GM23338 (cell line): Measurements from ENCODE around the gene EXOC6B. TPM values are rescaled to one million over a fixed set of nuclear protein-coding genes. Genes with fewer than 3 reads are reported as not detected.
A peak's percentile ranks its signal among the peaks of the same experiment; 100 is the strongest.

Experiments used
- ATAC-seq: fragments of 200-7000 bp; cut with Tn5 transposase; 3 replicates; pipeline ENCODE4 v1.9.1; 2020
- DNase-seq: peaks from one replicate; pipeline ENCODE4 v3.0.0-alpha.2; 2015; ENCODE audit warnings: low spot score
- H2AFZ ChIP-seq: fragments of 200-600 bp; sonication (generic); 2 replicates; pipeline ENCODE4 v1.8.0; 2016; ENCODE audit warnings: antibody characterized with exemption, mild to moderate bottlenecking, moderate library complexity
- H3F3A ChIP-seq: fragments of 200-600 bp; sonication (generic); replicated peaks from 2 replicates; pipeline ENCODE4 v1.8.0; 2017; ENCODE audit warnings: antibody characterized with exemption, mixed run types, low read depth
- H3K27ac ChIP-seq: fragments of 200-600 bp; sonication (generic); 2 replicates; pipeline ENCODE4 v1.6.1; 2016; ENCODE audit warnings: low read depth
- H3K27me3 ChIP-seq: fragments of 200-600 bp; sonication (generic); 2 replicates; pipeline ENCODE4 v1.8.0; 2016; ENCODE audit warnings: mild to moderate bottlenecking, mixed run types, moderate library complexity; ENCODE audit not compliant: insufficient read depth
- H3K36me3 ChIP-seq: fragments of 200-600 bp; sonication (generic); 2 replicates; pipeline ENCODE4 v1.8.0; 2016; ENCODE audit warnings: mild to moderate bottlenecking; ENCODE audit not compliant: insufficient read depth
- H3K4me1 ChIP-seq: fragments of 200-600 bp; sonication (generic); 2 replicates; pipeline ENCODE4 v1.8.0; 2016; ENCODE audit warnings: mild to moderate bottlenecking, moderate library complexity; ENCODE audit not compliant: insufficient read depth
- H3K4me2 ChIP-seq: fragments of 200-600 bp; sonication (generic); 2 replicates; pipeline ENCODE4 v1.7.1; 2017; ENCODE audit warnings: mixed run types
- H3K4me3 ChIP-seq: fragments of 200-600 bp; sonication (generic); 2 replicates; pipeline ENCODE4 v1.6.1; 2016; ENCODE audit warnings: mixed run types
- H3K79me2 ChIP-seq: fragments of 200-600 bp; sonication (generic); replicated peaks from 2 replicates; pipeline ENCODE4 v1.8.0; 2017; ENCODE audit warnings: mild to moderate bottlenecking; ENCODE audit not compliant: insufficient read depth
- H3K9me2 ChIP-seq: fragments of 200-600 bp; sonication (generic); 2 replicates; pipeline ENCODE4 v1.8.0; 2017; ENCODE audit not compliant: insufficient read depth
- H4K20me1 ChIP-seq: fragments of 200-600 bp; sonication (generic); replicated peaks from 2 replicates; pipeline ENCODE4 v1.8.0; 2017; ENCODE audit warnings: mild to moderate bottlenecking; ENCODE audit not compliant: insufficient read depth
- H3K27ac Mint-ChIP-seq: 2 replicates; pipeline ENCODE4 v1.8.0; 2020; ENCODE audit warnings: inconsistent platforms, mild to moderate bottlenecking, moderate library complexity, mixed read lengths
- H3K27me3 Mint-ChIP-seq: 3 replicates; pipeline ENCODE4 v1.8.0; 2022; ENCODE audit warnings: low read depth, mild to moderate bottlenecking, moderate library complexity, mixed read lengths, inconsistent platforms; ENCODE audit not compliant: insufficient read depth, poor library complexity
- H3K36me3 Mint-ChIP-seq: 3 replicates; pipeline ENCODE4 v1.8.0; 2021; ENCODE audit warnings: low read depth, mild to moderate bottlenecking, inconsistent platforms, moderate library complexity, mixed read lengths
- H3K4me1 Mint-ChIP-seq: 3 replicates; pipeline ENCODE4 v1.8.0; 2020; ENCODE audit warnings: mild to moderate bottlenecking, inconsistent platforms, mixed read lengths
- H3K4me3 Mint-ChIP-seq: 3 replicates; pipeline ENCODE4 v1.8.0; 2021; ENCODE audit warnings: moderate library complexity, mild to moderate bottlenecking, inconsistent platforms, mixed read lengths
- H3K9me3 Mint-ChIP-seq: 3 replicates; pipeline ENCODE4 v1.8.0; 2020; ENCODE audit warnings: moderate library complexity, mild to moderate bottlenecking, inconsistent platforms, mixed read lengths
- CREB1 ChIP-seq: fragments of 250-450 bp; sonication (Bioruptor Pico); IDR thresholded peaks from 2 replicates; pipeline ENCODE4 v1.5.0; 2020; ENCODE audit warnings: low read depth, mild to moderate bottlenecking, moderate library complexity
- EZH2 ChIP-seq: fragments of 200-600 bp; sonication (generic); IDR thresholded peaks from one replicate; pipeline ENCODE4 v1.8.0; 2017; ENCODE audit warnings: antibody characterized with exemption, mild to moderate bottlenecking, low read depth; ENCODE audit not compliant: unreplicated experiment
- NANOG ChIP-seq: IDR thresholded peaks from 2 replicates; pipeline ENCODE4 v1.6.1; 2016; ENCODE audit warnings: antibody characterized with exemption, borderline replicate concordance
- POLR2AphosphoS5 ChIP-seq: IDR thresholded peaks from 2 replicates; pipeline ENCODE4 v1.6.1; 2016; ENCODE audit warnings: antibody characterized with exemption, low read depth
- ZNF114 ChIP-seq: fragments of 250-450 bp; sonication (Bioruptor Pico); IDR thresholded peaks from 2 replicates; pipeline ENCODE4 v1.5.0; 2020; ENCODE audit warnings: mild to moderate bottlenecking, moderate library complexity
- ZNF331 ChIP-seq: fragments of 250-450 bp; sonication (Bioruptor Pico); IDR thresholded peaks from 2 replicates; pipeline ENCODE4 v1.5.0; 2020; ENCODE audit warnings: low read depth, mild to moderate bottlenecking, moderate library complexity
- polyA plus RNA-seq: library from polyadenylated mRNA; unstranded; fragments of >200 nt; fragmentation: Nextera tagmentation; extraction: Ambion mirVana; gene quantifications from 2 replicates; pipeline ENCODE4 v1.2.1, GENCODE V29; 2016
- total RNA-seq: library from RNA; depleted of rRNA; stranded (reverse); fragments of >200 nt; shearing (Covaris generic); gene quantifications from 2 replicates; pipeline ENCODE4 v1.2.3, GENCODE V29; 2014
- TF ChIP-seq, protein P1 (sequence below), 2 experiments: fragments of 200-600 bp in 1 of 2; sonication (generic) in 1 of 2; conservative IDR thresholded peaks; 2 replicates each; pipeline versions ENCODE4 v1.5.1 to v1.6.1; 2016 to 2017; ENCODE audit warnings: antibody characterized with exemption in 2 of 2, low read depth in 2 of 2, mild to moderate bottlenecking in 2 of 2, moderate library complexity in 1 of 2
- TF ChIP-seq, protein P2 (sequence below): IDR thresholded peaks from 2 replicates; pipeline ENCODE4 v1.6.1; 2016; ENCODE audit warnings: antibody characterized with exemption
- TF ChIP-seq, protein P3 (sequence below): IDR thresholded peaks from one replicate; pipeline ENCODE4 v1.6.1; 2018; ENCODE audit warnings: antibody characterized with exemption; ENCODE audit not compliant: unreplicated experiment

EXOC6B gene
- total and polyA plus RNA-seq, 2 experiments from 2014 or later, result 7.2 to 45.9 TPM

DNA sequence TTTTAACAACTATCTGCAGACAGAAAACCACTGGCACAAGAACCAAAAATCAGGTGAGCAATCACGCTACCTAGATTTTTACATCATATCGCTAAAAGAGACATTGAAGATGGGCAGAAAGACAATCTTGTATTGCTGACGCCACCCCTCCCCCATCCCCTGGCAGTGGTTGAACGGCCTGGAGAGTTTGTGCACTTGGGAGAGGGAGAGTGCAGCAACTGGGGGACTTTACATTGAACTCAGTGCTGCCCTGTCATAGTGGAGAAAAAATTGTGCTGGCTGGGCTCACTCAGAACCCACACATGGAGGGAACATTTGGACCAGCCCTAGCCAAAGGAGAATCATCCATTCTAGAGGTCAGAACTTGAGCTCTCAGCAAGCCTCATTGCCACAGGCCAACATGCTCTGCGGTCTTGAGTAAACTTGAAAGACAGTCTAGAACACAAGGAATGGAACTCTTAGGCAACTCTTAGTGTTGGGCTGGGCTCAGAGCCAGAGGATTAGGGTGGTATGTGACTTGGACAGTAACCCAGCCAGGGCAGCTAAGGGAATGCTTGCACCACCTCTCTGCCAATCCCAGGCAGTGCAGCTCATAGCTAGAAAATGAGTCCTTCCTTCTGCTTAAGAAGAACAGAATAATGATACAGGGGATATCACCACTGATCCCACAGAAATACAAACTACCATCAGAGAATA, 458.2 kb downstream of the EXOC6B start:
- H2AFZ ChIP-seq, result no peak overlapping the region
- H3K4me3 Mint-ChIP-seq, result no peak overlapping the region
- TF ChIP-seq, protein P1, sequence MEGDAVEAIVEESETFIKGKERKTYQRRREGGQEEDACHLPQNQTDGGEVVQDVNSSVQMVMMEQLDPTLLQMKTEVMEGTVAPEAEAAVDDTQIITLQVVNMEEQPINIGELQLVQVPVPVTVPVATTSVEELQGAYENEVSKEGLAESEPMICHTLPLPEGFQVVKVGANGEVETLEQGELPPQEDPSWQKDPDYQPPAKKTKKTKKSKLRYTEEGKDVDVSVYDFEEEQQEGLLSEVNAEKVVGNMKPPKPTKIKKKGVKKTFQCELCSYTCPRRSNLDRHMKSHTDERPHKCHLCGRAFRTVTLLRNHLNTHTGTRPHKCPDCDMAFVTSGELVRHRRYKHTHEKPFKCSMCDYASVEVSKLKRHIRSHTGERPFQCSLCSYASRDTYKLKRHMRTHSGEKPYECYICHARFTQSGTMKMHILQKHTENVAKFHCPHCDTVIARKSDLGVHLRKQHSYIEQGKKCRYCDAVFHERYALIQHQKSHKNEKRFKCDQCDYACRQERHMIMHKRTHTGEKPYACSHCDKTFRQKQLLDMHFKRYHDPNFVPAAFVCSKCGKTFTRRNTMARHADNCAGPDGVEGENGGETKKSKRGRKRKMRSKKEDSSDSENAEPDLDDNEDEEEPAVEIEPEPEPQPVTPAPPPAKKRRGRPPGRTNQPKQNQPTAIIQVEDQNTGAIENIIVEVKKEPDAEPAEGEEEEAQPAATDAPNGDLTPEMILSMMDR (conservative IDR thresholded peaks at IDR 0.05; ENCODE audit: low read depth in 2 of 2), result peak; percentile 56 to 64
- no peak for TF ChIP-seq ZNF114 (CRISPR knock-in tag)
- no peak overlapping the region for H3K27ac Mint-ChIP-seq
- H3K9me3 Mint-ChIP-seq, result no peaks in the 10 kb centered on the region
- ATAC-seq (peak; percentile 99), DNase-seq (peak; percentile 71)
- no peaks in the 10 kb centered on the region for H4K20me1 ChIP-seq
- peaks cover 5% of the 10 kb centered on the region; the same call in 1 of the 3 replicates for H3K36me3 Mint-ChIP-seq
- H3K27ac ChIP-seq, result no peak overlapping the region
- no peak overlapping the region for H3K4me3 ChIP-seq
- peaks cover 11% of the 10 kb centered on the region for H3K4me1 Mint-ChIP-seq
- H3K4me1 ChIP-seq, result no peaks in the 10 kb centered on the region
- no peaks in the 10 kb centered on the region for H3K36me3 ChIP-seq
- H3F3A ChIP-seq, result no peaks in the 10 kb centered on the region
- H3K79me2 ChIP-seq, result no peaks in the 10 kb centered on the region
- H3K27me3 ChIP-seq, result no peaks in the 10 kb centered on the region
- H3K27me3 Mint-ChIP-seq, result no peaks in the 10 kb centered on the region
- no peaks in the 10 kb centered on the region for H3K9me2 ChIP-seq
- no peak overlapping the region for H3K4me2 ChIP-seq

DNA sequence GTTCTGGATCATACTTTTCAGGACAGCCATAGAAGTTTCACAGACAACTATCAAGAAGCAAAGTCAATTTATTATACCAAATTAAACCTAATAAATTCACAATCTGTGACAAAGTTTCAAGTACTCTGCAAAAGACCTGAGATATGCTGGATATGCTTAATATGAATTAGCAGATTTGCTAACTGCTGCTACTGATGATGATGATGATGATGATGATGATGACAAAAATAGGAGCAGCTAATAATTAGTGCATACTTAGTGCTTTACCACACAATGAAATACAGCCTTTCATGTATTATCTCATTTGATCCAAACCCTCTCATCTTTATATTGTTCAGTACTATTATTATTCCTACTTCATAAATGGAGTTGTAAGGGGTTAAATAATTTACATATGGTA, 462.4 kb downstream of the EXOC6B start:
- H3K27me3 Mint-ChIP-seq, result no peaks in the 10 kb centered on the region
- H4K20me1 ChIP-seq, result no peaks in the 10 kb centered on the region
- H3K79me2 ChIP-seq, result no peaks in the 10 kb centered on the region
- H3K27ac ChIP-seq, result no peak overlapping the region
- H3K9me3 Mint-ChIP-seq, result no peaks in the 10 kb centered on the region
- DNase-seq, result no peak
- H3K9me2 ChIP-seq, result no peaks in the 10 kb centered on the region
- H3K4me1 ChIP-seq, result no peaks in the 10 kb centered on the region
- no peak overlapping the region for H3K4me2 ChIP-seq
- H2AFZ ChIP-seq, result no peak overlapping the region
- H3K36me3 ChIP-seq, result no peaks in the 10 kb centered on the region
- no peaks in the 10 kb centered on the region for H3F3A ChIP-seq
- no peak overlapping the region for H3K27ac Mint-ChIP-seq
- H3K36me3 Mint-ChIP-seq, result no peaks in the 10 kb centered on the region
- H3K4me3 Mint-ChIP-seq, result no peak overlapping the region
- no peaks in the 10 kb centered on the region for H3K27me3 ChIP-seq
- no peak overlapping the region for H3K4me3 ChIP-seq
- H3K4me1 Mint-ChIP-seq, result peaks cover 13% of the 10 kb centered on the region
- no peak for ATAC-seq
- TF ChIP-seq EZH2, result no peak
- TF ChIP-seq NANOG, result no peak
- TF ChIP-seq ZNF331, result no peak
- TF ChIP-seq, protein P2, sequence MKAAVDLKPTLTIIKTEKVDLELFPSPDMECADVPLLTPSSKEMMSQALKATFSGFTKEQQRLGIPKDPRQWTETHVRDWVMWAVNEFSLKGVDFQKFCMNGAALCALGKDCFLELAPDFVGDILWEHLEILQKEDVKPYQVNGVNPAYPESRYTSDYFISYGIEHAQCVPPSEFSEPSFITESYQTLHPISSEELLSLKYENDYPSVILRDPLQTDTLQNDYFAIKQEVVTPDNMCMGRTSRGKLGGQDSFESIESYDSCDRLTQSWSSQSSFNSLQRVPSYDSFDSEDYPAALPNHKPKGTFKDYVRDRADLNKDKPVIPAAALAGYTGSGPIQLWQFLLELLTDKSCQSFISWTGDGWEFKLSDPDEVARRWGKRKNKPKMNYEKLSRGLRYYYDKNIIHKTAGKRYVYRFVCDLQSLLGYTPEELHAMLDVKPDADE, result no peak
- no peak for TF ChIP-seq CREB1 (CRISPR knock-in tag)
- no peak for TF ChIP-seq POLR2AphosphoS5
- TF ChIP-seq, protein P1 (conservative IDR thresholded peaks at IDR 0.05; ENCODE audit: low read depth in 2 of 2), result no peak
- TF ChIP-seq, protein P3, sequence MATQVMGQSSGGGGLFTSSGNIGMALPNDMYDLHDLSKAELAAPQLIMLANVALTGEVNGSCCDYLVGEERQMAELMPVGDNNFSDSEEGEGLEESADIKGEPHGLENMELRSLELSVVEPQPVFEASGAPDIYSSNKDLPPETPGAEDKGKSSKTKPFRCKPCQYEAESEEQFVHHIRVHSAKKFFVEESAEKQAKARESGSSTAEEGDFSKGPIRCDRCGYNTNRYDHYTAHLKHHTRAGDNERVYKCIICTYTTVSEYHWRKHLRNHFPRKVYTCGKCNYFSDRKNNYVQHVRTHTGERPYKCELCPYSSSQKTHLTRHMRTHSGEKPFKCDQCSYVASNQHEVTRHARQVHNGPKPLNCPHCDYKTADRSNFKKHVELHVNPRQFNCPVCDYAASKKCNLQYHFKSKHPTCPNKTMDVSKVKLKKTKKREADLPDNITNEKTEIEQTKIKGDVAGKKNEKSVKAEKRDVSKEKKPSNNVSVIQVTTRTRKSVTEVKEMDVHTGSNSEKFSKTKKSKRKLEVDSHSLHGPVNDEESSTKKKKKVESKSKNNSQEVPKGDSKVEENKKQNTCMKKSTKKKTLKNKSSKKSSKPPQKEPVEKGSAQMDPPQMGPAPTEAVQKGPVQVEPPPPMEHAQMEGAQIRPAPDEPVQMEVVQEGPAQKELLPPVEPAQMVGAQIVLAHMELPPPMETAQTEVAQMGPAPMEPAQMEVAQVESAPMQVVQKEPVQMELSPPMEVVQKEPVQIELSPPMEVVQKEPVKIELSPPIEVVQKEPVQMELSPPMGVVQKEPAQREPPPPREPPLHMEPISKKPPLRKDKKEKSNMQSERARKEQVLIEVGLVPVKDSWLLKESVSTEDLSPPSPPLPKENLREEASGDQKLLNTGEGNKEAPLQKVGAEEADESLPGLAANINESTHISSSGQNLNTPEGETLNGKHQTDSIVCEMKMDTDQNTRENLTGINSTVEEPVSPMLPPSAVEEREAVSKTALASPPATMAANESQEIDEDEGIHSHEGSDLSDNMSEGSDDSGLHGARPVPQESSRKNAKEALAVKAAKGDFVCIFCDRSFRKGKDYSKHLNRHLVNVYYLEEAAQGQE, result no peak
